ENCODE measurements around the gene NECAB2.

The NECAB2 gene

GRCh38 chr16:83983491-83983890 lies 15.4 kb downstream of the NECAB2 start:
- no peak for DNase-seq (ENCODE audit: low read depth)
- Histone ChIP-seq H3K36me3 (ENCODE audit: control insufficient read depth, insufficient read depth, low read length, severe bottlenecking) (no peaks in the 10 kb centered on the region), H3K9me3 (ENCODE audit: control insufficient read depth, low read length) (peaks cover 17% of the 10 kb centered on the region), H3K9ac (ENCODE audit: low read length) (no peak overlapping the region), H3K4me3 (ENCODE audit: low read length) (no peak overlapping the region), H3K4me1 (ENCODE audit: control insufficient read depth, insufficient read depth, low read length) (no peaks in the 10 kb centered on the region), H3K27me3 (replicated peaks; ENCODE audit: control insufficient read depth, insufficient read depth, low read length) (peaks cover 10% of the 10 kb centered on the region)

DNA sequence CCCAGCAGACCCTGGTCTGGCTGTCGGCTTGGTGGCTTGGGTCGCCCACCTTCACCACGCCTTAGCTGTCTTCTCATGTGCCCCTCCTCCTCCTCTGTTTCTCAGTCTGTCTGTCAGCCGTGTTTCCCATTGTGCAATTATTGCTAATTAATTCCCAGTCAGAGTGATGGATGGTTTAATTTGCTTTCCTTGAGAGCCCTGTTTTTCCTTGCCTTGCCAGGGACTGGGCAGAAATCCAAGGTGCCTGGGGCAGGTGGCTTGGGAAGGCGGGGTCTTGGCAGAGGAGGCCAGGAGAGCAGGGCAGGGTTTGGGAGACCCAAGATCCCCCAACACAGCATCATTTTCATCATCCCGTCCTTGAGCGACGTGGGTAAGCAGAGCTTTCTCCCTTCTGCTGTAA lies 21.3 kb downstream of the NECAB2 start:
- H3K36me3 ChIP-seq (ENCODE audit: control insufficient read depth, insufficient read depth, low read length, severe bottlenecking) = no peaks in the 10 kb centered on the region
- no peak overlapping the region for H3K9ac ChIP-seq (ENCODE audit: low read length)
- H3K4me3 ChIP-seq (ENCODE audit: low read length) = no peak overlapping the region
- H3K9me3 ChIP-seq (ENCODE audit: control insufficient read depth, low read length) = peaks cover 4% of the 10 kb centered on the region
- no peak for DNase-seq (ENCODE audit: low read depth)
- H3K27me3 ChIP-seq (replicated peaks; ENCODE audit: control insufficient read depth, insufficient read depth, low read length) = peaks cover 19% of the 10 kb centered on the region
- H3K4me1 ChIP-seq (ENCODE audit: control insufficient read depth, insufficient read depth, low read length) = peaks cover 7% of the 10 kb centered on the region

GRCh38 chr16:83990492-83990891 lies 22.4 kb downstream of the NECAB2 start:
- Histone ChIP-seq H3K36me3 (ENCODE audit: control insufficient read depth, insufficient read depth, low read length, severe bottlenecking) (no peaks in the 10 kb centered on the region), H3K9ac (ENCODE audit: low read length) (no peak overlapping the region), H3K9me3 (ENCODE audit: control insufficient read depth, low read length) (peaks cover 4% of the 10 kb centered on the region), H3K4me3 (ENCODE audit: low read length) (no peak overlapping the region), H3K4me1 (ENCODE audit: control insufficient read depth, insufficient read depth, low read length) (peaks cover 7% of the 10 kb centered on the region), H3K27me3 (replicated peaks; ENCODE audit: control insufficient read depth, insufficient read depth, low read length) (peaks cover 19% of the 10 kb centered on the region)
- DNase-seq (ENCODE audit: low read depth) = no peak

DNA sequence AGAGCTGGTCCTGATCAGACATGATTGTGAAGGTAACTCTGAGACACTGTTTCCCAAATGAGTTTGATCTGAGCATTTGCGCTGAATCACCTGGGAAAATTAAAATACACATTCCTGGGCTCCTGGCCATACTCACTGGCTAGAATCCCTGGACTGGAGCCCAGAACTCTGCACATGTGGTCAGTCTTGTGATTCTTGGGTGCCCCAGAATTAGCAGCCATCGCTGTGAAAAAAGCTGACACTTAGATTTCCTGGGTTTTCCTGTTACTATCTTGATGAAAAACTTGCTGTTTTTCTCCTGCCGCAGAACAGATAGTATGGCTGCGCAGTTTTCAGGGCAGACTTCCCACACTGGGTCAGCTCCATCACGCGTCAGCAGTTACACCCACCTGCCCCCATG lies 24.6 kb downstream of the NECAB2 start:
- peaks cover 7% of the 10 kb centered on the region for H3K4me1 ChIP-seq (ENCODE audit: control insufficient read depth, insufficient read depth, low read length)
- H3K36me3 ChIP-seq (ENCODE audit: control insufficient read depth, insufficient read depth, low read length, severe bottlenecking) = no peaks in the 10 kb centered on the region
- no peak overlapping the region for H3K9ac ChIP-seq (ENCODE audit: low read length)
- H3K9me3 ChIP-seq (ENCODE audit: control insufficient read depth, low read length) = no peaks in the 10 kb centered on the region
- peak; percentile 29 for DNase-seq (ENCODE audit: low read depth)
- no peak overlapping the region for H3K4me3 ChIP-seq (ENCODE audit: low read length)
- peaks cover 17% of the 10 kb centered on the region for H3K27me3 ChIP-seq (replicated peaks; ENCODE audit: control insufficient read depth, insufficient read depth, low read length)

GRCh38 chr16:83994087-83994486 lies 26.0 kb downstream of the NECAB2 start:
- Histone ChIP-seq H3K36me3 (ENCODE audit: control insufficient read depth, insufficient read depth, low read length, severe bottlenecking) (no peaks in the 10 kb centered on the region), H3K4me3 (ENCODE audit: low read length) (no peak overlapping the region), H3K9me3 (ENCODE audit: control insufficient read depth, low read length) (no peaks in the 10 kb centered on the region), H3K9ac (ENCODE audit: low read length) (no peak overlapping the region), H3K27me3 (replicated peaks; ENCODE audit: control insufficient read depth, insufficient read depth, low read length) (peaks cover 14% of the 10 kb centered on the region), H3K4me1 (ENCODE audit: control insufficient read depth, insufficient read depth, low read length) (peaks cover 7% of the 10 kb centered on the region)
- DNase-seq (ENCODE audit: low read depth) = peak; percentile 80

DNA sequence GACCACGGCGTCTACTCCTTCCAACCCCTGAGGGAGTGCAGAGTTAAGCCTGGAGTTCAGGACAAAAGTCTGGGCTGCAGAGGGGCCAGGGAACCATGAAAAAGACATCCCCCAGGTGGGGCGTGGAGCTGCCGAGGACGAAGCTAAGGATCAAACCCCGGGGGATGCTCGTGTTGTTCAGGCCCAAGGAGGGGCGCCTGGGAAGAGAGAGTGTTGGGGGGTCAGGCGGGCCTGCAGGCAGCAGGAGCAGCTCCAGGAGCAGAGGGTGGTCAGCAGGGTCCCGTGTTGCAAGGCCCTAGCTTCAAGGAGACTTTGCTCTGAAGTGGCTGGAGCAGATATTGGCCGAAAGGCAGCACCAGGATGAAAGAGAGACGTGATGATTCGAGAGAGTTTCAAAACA lies 26.7 kb downstream of the NECAB2 start:
- H3K4me3 ChIP-seq (ENCODE audit: low read length) = no peak overlapping the region
- no peaks in the 10 kb centered on the region for H3K9me3 ChIP-seq (ENCODE audit: control insufficient read depth, low read length)
- H3K4me1 ChIP-seq (ENCODE audit: control insufficient read depth, insufficient read depth, low read length) = peaks cover 7% of the 10 kb centered on the region
- H3K36me3 ChIP-seq (ENCODE audit: control insufficient read depth, insufficient read depth, low read length, severe bottlenecking) = no peaks in the 10 kb centered on the region
- no peak for DNase-seq (ENCODE audit: low read depth)
- peaks cover 12% of the 10 kb centered on the region for H3K27me3 ChIP-seq (replicated peaks; ENCODE audit: control insufficient read depth, insufficient read depth, low read length)
- no peak overlapping the region for H3K9ac ChIP-seq (ENCODE audit: low read length)

- peaks cover 7% of the 10 kb centered on the region for H3K4me1 ChIP-seq (ENCODE audit: control insufficient read depth, insufficient read depth, low read length)
- no peak overlapping the region for H3K4me3 ChIP-seq (ENCODE audit: low read length)
- DNase-seq (ENCODE audit: low read depth) = no peak
Observed at GRCh38 chr16:83995754-83996153, 27.7 kb downstream of the NECAB2 start.

GRCh38 chr16:83996481-83997252 lies 28.6 kb downstream of the NECAB2 start:
- Histone ChIP-seq H3K9ac (ENCODE audit: low read length) (no peak overlapping the region), H3K4me1 (ENCODE audit: control insufficient read depth, insufficient read depth, low read length) (peaks cover 7% of the 10 kb centered on the region), H3K36me3 (ENCODE audit: control insufficient read depth, insufficient read depth, low read length, severe bottlenecking) (no peaks in the 10 kb centered on the region), H3K27me3 (replicated peaks; ENCODE audit: control insufficient read depth, insufficient read depth, low read length) (peaks cover 7% of the 10 kb centered on the region), H3K9me3 (ENCODE audit: control insufficient read depth, low read length) (no peaks in the 10 kb centered on the region), H3K4me3 (ENCODE audit: low read length) (no peak overlapping the region)
- DNase-seq (ENCODE audit: low read depth) = no peak

More at GRCh38 chr16:83995754-83996153, 27.7 kb downstream of the NECAB2 start:
- Histone ChIP-seq H3K9me3 (ENCODE audit: control insufficient read depth, low read length) (no peaks in the 10 kb centered on the region), H3K36me3 (ENCODE audit: control insufficient read depth, insufficient read depth, low read length, severe bottlenecking) (no peaks in the 10 kb centered on the region), H3K9ac (ENCODE audit: low read length) (no peak overlapping the region), H3K27me3 (replicated peaks; ENCODE audit: control insufficient read depth, insufficient read depth, low read length) (peaks cover 3% of the 10 kb centered on the region)

DNA sequence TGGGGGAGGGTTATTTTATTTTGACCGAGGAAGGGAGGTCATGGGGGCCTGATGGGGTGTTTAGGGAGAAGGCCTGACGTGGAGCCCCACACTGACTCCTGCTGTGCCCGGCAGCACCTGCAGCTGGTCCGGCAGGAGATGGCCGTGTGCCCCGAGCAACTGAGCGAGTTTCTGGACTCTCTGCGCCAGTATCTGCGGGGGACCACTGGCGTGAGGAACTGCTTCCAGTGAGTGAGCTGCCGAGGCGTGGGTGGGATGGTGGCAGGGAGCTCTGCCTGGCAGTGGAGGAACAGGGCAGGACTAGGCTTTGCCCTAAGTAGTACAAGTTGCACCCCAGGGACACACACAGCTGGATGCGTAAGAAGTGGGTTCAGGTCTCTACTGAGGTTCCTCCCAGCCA lies 30.0 kb downstream of the NECAB2 start:
- Histone ChIP-seq H3K9ac (ENCODE audit: low read length) (no peak overlapping the region), H3K27me3 (replicated peaks; ENCODE audit: control insufficient read depth, insufficient read depth, low read length) (peaks cover 15% of the 10 kb centered on the region), H3K4me3 (ENCODE audit: low read length) (no peak overlapping the region), H3K36me3 (ENCODE audit: control insufficient read depth, insufficient read depth, low read length, severe bottlenecking) (no peaks in the 10 kb centered on the region), H3K4me1 (ENCODE audit: control insufficient read depth, insufficient read depth, low read length) (peaks cover 3% of the 10 kb centered on the region), H3K9me3 (ENCODE audit: control insufficient read depth, low read length) (no peaks in the 10 kb centered on the region)
- no peak for DNase-seq (ENCODE audit: low read depth)

- no peaks in the 10 kb centered on the region for H3K36me3 ChIP-seq (ENCODE audit: control insufficient read depth, insufficient read depth, low read length, severe bottlenecking)
- peaks cover 33% of the 10 kb centered on the region for H3K27me3 ChIP-seq (replicated peaks; ENCODE audit: control insufficient read depth, insufficient read depth, low read length)
- no peak overlapping the region for H3K9ac ChIP-seq (ENCODE audit: low read length)
- no peak overlapping the region for H3K4me3 ChIP-seq (ENCODE audit: low read length)
- H3K4me1 ChIP-seq (ENCODE audit: control insufficient read depth, insufficient read depth, low read length) = no peaks in the 10 kb centered on the region
- no peaks in the 10 kb centered on the region for H3K9me3 ChIP-seq (ENCODE audit: control insufficient read depth, low read length)
- no peak for DNase-seq (ENCODE audit: low read depth)
Observed at GRCh38 chr16:84000989-84001642, 33.1 kb downstream of the NECAB2 start.

GRCh38 chr16:84001726-84002125 lies 33.7 kb downstream of the NECAB2 start:
- Histone ChIP-seq H3K9ac (ENCODE audit: low read length) (no peak overlapping the region), H3K27me3 (replicated peaks; ENCODE audit: control insufficient read depth, insufficient read depth, low read length) (peaks cover 36% of the 10 kb centered on the region), H3K9me3 (ENCODE audit: control insufficient read depth, low read length) (no peaks in the 10 kb centered on the region), H3K4me1 (ENCODE audit: control insufficient read depth, insufficient read depth, low read length) (no peaks in the 10 kb centered on the region), H3K4me3 (ENCODE audit: low read length) (no peak overlapping the region), H3K36me3 (ENCODE audit: control insufficient read depth, insufficient read depth, low read length, severe bottlenecking) (no peaks in the 10 kb centered on the region)
- no peak for DNase-seq (ENCODE audit: low read depth)
